Neural progenitor cell (in vitro differentiated cells): ENCODE measurements around the gene VIM.

Experiments used
- CTCF ChIP-seq: fragments of 200-600 bp; sonication (generic); IDR thresholded peaks from 2 replicates; pipeline ENCODE4 v1.5.1; 2017; ENCODE audit warnings: antibody characterized with exemption, mild to moderate bottlenecking
- EZH2phosphoT487 ChIP-seq: fragments of 200-600 bp; sonication (generic); IDR thresholded peaks from 2 replicates; pipeline ENCODE4 v1.6.1; 2017; ENCODE audit warnings: antibody characterized with exemption

- TF ChIP-seq CTCF (no peak), EZH2phosphoT487 (no peak)
Measured at GRCh38 chr10:17262502-17262901, 34.5 kb downstream of the VIM start.
